Fibroblast of pulmonary artery (primary cell): ENCODE data around the gene NOXRED1.

ENCODE experiments used
- DNase-seq: peaks from one replicate; pipeline ENCODE4 v3.0.0-alpha.2; 2010; ENCODE audit warnings: low read depth
- H3K4me3 ChIP-seq: replicated peaks from 2 replicates; pipeline ENCODE4 v1.5.1; 2011; ENCODE audit warnings: low read depth, mild to moderate bottlenecking, control low read depth, low read length, moderate library complexity
- TF ChIP-seq, protein P1 (sequence below): IDR thresholded peaks from 2 replicates; pipeline ENCODE4 v1.5.1; 2011; ENCODE audit warnings: mild to moderate bottlenecking, control low read depth, low read length, inconsistent platforms; ENCODE audit errors: missing control alignments

NOXRED1 gene

GRCh38 chr14:77378701-77379100 lies 44.6 kb downstream of the NOXRED1 start:
- TF ChIP-seq, protein P1, sequence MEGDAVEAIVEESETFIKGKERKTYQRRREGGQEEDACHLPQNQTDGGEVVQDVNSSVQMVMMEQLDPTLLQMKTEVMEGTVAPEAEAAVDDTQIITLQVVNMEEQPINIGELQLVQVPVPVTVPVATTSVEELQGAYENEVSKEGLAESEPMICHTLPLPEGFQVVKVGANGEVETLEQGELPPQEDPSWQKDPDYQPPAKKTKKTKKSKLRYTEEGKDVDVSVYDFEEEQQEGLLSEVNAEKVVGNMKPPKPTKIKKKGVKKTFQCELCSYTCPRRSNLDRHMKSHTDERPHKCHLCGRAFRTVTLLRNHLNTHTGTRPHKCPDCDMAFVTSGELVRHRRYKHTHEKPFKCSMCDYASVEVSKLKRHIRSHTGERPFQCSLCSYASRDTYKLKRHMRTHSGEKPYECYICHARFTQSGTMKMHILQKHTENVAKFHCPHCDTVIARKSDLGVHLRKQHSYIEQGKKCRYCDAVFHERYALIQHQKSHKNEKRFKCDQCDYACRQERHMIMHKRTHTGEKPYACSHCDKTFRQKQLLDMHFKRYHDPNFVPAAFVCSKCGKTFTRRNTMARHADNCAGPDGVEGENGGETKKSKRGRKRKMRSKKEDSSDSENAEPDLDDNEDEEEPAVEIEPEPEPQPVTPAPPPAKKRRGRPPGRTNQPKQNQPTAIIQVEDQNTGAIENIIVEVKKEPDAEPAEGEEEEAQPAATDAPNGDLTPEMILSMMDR: no peak
- H3K4me3 ChIP-seq: no peak overlapping the region
- DNase-seq: no peak

DNA sequence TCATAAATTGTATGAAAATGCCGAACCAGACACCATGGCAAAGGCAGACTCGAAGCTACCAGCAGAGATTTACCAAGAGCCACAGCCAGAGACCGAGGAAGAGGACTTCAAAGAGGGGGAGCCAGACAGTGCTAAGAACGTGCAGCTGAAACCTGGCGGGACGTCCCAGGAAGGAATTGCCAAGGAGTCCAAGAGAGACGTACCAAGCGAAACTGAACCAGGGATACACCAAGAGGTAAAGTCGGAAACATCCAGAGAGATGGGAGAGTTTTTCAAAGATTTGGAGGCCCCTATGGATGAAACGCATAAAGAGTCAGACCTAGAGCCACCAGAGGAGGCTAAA lies 45.9 kb downstream of the NOXRED1 start:
- peak overlapping the region; percentile 75 for H3K4me3 ChIP-seq
- TF ChIP-seq, protein P1: no peak
- no peak for DNase-seq

GRCh38 chr14:77376771-77377501 lies 46.4 kb downstream of the NOXRED1 start, which contains the start of the genes SAMD15 and TMED8:
SAMD15 (plus strand) TSS chr14:77377379; CDS start chr14:77377419, 40 bp downstream.
TMED8 (minus strand) TSS chr14:77377094; CDS start chr14:77377053, 41 bp downstream.
- peak within 1 kb of the TSS; percentile 75 for H3K4me3 ChIP-seq
- DNase-seq: peak; percentile 86
- TF ChIP-seq, protein P1: peak; percentile 12

GRCh38 chr14:77375973-77376770 lies 47.2 kb downstream of the NOXRED1 start:
- H3K4me3 ChIP-seq: peak overlapping the region; percentile 75
- no peak for DNase-seq
- TF ChIP-seq, protein P1: no peak

GRCh38 chr14:77375164-77375950 lies 48.0 kb downstream of the NOXRED1 start:
- no peak for DNase-seq
- H3K4me3 ChIP-seq: peak overlapping the region; percentile 75
- TF ChIP-seq, protein P1: no peak

GRCh38 chr14:77372304-77372841 lies 51.0 kb downstream of the NOXRED1 start:
- H3K4me3 ChIP-seq: no peak overlapping the region
- TF ChIP-seq, protein P1: no peak
- DNase-seq: peak; percentile 3
